Activated CD8-positive, alpha-beta memory T cell treated with anti-CD3 and anti-CD28 coated beads, Interleukin-2, amount 50 U/mL, for 1 hour (primary cell): ENCODE data around the gene SLC35D1.
"Not testable (repeated sequence)": the region's sequence is repeated elsewhere in the genome, so short reads cannot be mapped to it uniquely, and the experiment has no call there.

Experiments
- DNase-seq: peaks from one replicate; pipeline ENCODE4 v3.0.0-alpha.2; 2020; ENCODE audit errors: extremely low read depth

The SLC35D1 gene

DNA sequence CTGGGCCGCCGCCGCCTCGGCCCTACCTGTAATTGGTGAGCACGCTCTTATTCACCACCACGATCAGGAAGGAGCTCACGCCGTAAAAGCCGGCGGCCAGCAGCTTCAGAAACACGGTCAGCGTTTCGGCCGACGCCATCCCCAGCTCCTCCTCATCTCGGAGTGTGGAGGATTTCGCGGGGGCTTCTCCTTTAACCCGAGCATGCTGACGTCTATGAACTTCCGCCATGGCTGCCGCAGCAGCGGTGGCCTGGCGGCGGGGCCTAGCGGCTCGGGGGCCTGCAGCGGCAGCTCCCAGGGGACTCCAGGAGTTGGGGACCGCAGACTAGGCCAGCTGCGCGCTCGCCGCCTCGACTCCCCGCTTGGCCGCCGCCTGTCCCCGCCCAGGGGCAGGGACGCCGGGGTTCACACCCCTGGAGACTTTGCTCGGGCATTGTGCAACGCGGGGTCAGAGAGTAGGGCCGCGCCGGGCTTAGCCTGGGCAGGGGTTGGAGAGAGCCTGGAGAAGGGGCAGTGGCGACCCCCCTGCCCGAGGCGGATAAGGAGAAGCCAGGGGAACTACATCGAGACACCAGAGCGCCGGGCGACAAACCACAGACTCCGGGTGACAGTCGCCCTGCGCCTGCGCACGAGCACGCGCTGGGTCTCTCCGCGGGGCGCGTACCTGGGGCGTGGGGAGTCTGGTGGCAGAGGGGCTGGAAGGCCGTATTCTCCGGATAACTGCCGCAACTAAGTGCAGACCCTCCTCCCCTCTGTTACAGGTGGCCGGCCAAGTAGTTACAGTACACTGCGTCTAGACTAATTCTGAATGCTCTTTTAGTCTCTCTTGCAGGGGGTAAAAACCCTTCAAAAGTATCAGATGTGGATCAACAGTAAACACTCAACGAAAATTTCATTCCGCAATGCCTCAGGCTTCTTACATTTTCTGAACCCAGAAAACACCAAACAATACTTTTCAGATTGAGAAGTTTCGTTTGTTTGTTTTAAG, at the start of gene SLC35D1:
SLC35D1 (minus strand) TSS at position 364 of the 988 bp plus-strand sequence; CDS start at position 229, 135 bp downstream.
- DNase-seq: peak; percentile 44

DNA sequence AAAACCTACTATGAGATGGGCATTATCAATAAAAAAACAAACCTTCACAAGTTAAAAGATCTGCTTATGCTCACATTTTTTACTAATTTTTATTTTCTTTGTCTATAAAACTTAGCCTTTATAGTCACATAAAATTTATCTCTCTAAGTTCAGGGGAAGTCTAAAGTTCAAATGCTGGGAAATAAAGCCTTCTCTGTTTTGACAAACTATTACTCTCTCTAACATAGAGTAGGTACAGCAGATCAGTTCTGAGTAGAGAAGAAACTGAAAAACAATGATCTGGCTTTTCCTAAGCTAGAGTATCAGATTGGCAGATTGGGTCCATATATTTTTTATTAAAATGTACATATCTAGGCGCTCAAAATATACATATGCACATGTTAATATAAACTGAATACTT, 49.6 kb upstream of the SLC35D1 start:
- DNase-seq: no peak

DNA sequence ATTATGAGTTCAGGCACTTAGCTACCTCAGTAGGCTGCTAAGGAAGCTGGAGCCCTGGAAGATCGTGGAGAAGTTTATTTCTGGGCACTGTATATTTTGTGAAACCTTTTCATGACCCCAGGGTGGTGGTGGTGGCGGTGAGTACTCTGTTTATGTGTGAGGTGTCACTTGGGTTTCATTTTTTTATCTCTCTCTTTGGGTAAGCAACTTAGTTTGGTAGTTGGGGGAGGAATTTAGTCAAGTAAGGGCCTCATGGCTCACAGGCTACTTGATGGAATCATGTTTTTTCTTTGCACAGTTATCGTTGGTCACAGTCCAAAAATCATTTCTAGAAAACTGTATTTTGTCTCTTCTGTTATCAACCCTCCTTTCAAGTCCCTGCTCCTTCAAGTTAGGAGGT, 46.9 kb upstream of the SLC35D1 start:
- no peak for DNase-seq

GRCh38 chr1:67097305-67097704, 43.4 kb upstream of the SLC35D1 start:
- DNase-seq: no peak

GRCh38 chr1:67094191-67094590, 40.2 kb upstream of the SLC35D1 start:
- no peak for DNase-seq

GRCh38 chr1:67089685-67090208, 35.8 kb upstream of the SLC35D1 start:
- DNase-seq: no peak

DNA sequence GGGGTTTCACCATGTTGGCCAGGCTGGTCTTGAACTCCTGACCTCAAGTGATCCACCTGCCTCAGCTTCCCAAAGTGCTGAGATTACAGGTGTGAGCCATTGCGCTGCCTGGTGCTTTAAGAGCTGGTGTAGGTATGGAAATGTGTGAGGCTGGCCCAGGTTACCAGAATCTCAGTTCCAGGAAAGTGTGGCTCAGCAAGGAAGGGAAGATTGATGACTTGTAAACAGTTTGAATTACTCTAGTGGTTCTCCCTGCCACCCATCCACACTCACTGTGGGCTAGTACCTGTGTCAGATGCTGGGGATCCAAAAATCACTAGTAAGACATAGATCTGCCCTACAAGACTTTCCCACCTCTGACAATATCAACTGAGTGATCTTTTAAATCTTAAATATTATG, 34.5 kb upstream of the SLC35D1 start:
- DNase-seq: no peak

GRCh38 chr1:67085326-67085725, 31.4 kb upstream of the SLC35D1 start:
- DNase-seq: no peak

DNA sequence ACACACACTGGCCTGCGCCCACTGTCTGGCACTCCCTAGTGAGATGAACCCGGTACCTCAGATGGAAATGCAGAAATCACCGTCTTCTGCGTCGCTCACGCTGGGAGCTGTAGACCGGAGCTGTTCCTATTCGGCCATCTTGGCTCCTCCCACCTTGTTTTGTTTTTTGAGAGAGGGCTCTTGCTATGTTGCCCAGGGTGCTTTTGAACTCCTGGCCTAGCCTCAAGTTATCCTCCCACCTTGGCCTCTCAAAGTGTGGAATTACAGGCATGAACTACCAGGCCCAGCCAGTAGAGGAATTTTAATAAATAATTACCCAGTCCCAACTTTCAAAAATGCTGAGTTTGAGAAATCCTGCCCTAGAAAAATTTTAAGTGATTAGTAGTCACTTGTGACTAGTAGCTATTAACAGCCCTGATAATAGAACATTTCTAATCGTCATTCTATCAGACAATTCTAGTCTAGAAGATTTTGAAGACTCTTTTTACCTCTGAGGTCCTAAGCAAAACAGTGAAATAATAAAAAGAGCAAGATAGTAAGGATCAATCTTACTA, 30.9 kb upstream of the SLC35D1 start:
- no peak for DNase-seq

DNA sequence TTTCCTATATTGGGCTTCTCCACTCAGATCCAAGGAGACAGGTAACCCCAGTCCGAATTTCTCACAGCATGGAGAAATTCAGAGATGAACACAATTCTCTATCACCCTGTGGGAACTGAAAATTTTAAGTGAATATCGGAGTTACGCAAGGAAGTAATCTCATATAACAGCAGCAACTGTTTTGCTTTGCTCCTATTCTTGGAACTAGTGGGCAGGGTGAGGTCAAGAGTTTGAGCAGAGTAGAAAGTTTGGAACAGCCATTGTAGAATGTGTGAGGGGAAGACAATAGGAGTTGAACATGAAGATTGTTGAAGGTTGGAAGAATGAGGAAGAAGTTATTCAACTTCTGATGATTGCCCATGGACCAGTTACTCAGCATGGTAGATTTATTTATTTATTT, 24.3 kb upstream of the SLC35D1 start:
- no peak for DNase-seq

DNA sequence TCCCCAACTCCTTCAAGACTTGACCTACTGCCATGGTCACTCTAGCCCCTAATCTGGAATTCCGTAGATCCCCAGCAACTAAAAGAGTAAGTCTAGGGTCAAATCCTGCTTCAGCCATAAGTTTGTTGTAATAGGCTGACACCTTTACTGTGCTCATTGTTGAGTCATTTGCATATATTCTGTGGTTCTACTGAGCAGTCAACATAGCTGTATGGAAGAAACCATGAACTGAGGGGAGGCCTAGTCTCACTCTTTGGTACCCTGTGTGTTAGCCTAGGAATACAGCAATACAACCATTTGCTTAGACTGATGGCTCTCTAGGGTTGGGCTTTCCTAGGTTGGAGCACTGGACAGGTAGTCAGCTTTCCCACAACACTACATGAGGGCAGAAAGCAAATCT, 23.6 kb upstream of the SLC35D1 start:
- DNase-seq: no peak

DNA sequence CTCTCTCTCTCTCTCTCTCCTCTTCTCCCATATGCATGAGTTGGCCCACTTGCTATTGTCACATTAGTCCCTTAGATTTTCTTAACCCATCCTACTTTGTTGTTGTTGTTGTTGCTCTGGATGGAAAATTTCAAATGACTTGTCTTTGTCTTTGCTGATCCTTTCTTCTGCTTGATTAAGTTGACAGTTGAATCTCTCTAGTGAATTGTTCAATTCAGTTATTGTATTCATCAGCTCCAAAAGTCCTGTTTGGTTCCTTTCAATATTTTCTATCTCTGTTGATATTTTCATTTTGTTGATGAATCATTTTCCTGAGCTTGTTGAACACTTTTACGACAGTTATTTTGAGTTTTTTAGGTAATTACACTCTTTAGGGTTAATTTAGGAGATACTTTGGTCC, 18.8 kb upstream of the SLC35D1 start:
- DNase-seq: no peak

DNA sequence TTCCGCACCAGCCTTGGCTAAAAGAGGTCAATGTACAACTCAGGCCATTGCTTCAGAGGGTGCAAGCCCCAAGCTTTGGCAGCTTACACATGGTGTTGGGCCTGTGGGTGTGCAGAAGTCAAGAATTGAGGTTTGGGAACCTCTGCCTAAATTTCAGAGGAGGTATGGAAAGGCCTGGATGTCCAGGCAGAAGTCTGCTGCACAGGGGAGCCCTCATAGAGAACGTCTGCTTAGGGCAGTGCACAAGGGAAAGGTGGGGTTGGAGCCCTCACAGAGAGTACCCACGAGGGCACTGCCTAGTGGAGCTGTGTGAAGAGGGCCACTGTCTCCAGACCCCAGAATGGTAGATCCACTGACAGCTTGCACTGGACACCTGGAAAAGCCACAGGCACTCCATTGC, 13.7 kb upstream of the SLC35D1 start:
- DNase-seq: not testable (repeated sequence)

- no peak for DNase-seq
Observed at GRCh38 chr1:67062412-67062811, 8.5 kb upstream of the SLC35D1 start.

DNA sequence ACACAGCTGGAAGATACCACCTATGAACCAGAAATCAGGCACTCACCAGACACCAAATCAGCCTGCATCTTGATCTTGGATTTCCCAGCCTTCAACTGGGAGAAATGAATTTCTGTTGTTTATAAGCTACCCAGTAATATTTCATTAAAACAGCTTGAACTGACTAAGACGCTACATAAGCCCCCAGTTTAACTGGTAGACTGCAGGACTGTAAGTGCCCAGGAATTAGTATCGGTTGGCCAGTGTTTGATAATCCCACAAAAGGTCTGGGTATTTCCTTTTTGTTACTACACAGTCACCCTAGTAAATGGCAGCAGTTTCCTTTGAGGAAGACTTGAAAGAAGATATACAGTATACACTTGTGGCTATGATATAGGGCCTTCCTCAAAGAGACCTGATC, 7.3 kb upstream of the SLC35D1 start:
- DNase-seq: no peak

DNA sequence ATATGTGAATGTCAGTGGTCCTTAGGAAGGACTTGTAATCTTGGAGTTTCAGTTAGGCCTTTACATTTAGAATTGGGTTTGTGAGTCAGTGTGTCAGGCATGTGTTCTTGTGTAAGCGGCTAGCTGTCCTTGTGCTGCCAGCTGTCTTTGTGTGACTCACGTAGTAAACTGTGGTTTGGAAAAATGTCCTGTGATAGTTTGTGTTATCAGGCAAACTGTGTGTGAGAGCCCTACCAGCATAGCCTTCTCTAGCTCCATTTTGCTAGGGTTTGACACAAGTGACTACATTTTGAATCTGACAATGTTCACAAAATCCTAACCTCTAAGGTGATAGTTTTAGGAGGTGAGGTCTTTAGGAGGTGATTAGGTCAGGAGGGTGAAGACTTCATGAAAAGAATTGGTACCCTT, 6.9 kb upstream of the SLC35D1 start:
- DNase-seq: no peak

- no peak for DNase-seq
Observed at GRCh38 chr1:67059346-67059745, 5.4 kb upstream of the SLC35D1 start.

DNA sequence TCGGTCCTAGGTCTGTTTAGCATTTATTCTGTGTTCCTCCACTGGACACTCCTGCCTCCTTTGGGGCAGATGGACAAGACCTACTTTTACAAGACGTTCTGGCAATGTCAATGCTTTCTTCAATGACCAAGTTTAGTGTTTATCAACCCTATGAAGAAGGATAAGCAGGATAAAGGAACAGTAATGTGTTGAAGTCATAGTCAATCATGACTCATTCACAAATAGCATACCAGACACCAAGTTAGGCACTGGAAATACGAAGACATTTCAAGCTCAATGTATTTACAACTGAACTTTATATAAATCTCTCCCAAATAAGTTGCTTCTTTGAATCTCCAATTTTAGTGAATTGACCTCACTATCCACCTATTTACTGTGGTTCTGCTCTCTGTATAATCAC, 4.8 kb upstream of the SLC35D1 start:
- DNase-seq: no peak

- DNase-seq: no peak
Observed at GRCh38 chr1:67058242-67058641, 4.3 kb upstream of the SLC35D1 start.

GRCh38 chr1:67053535-67053784, 488 bp downstream of the SLC35D1 start:
- no peak for DNase-seq

- no peak for DNase-seq
Observed at GRCh38 chr1:67052741-67053534, 1.0 kb downstream of the SLC35D1 start.

DNA sequence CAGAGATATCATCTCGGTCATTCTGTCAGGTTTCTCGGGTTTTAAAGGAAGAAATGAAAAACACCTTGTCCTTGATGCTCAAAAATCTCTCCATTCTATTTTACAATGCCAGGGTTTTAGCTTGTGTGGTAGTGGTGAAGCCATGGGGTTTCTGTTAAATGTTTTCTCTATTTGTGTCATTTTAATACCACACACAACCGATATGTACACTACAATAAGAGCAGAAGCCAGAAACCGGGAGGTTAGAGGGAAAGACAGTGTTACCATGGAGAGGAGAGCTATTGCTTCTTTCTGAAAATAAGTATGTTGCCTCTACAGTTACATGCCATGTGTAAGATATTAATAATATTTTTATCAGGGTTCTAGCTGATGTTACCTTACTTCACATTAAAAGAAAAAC, 2.8 kb downstream of the SLC35D1 start:
- no peak for DNase-seq
